Stimulated activated CD4-positive, alpha-beta T cell treated with anti-CD3 and anti-CD28 coated beads, TNF-alpha, amount 100 ng/mL, for 4 hours (primary cell): ENCODE results near the gene TRDMT1.
A peak's percentile ranks its signal among the peaks of the same experiment; 100 is the strongest.

Source experiments
- DNase-seq, 3 experiments: peaks; one replicate each; pipeline ENCODE4 v3.0.0-alpha.2; 2020; ENCODE audit warnings: low read depth in 3 of 3

TRDMT1 gene

DNA sequence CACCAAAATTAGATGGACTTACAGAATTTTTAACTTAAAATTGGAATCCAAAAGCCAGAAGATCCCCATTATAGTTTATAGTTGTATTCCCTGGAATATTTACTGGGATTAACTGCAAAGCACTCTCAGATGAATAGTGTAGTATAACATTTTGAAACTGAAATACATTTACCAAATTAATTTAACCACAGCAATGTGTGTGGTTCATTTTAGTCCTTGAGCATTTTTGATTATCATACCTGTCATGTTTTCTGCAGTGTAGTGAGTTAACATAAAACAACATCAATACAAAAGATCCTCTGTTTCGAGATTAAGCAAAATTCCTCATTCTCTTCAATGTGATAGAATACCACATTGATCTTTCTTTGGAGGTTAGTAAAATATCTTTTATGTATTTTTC is 30.3 kb upstream of the TRDMT1 start:
- DNase-seq = no peak

DNA sequence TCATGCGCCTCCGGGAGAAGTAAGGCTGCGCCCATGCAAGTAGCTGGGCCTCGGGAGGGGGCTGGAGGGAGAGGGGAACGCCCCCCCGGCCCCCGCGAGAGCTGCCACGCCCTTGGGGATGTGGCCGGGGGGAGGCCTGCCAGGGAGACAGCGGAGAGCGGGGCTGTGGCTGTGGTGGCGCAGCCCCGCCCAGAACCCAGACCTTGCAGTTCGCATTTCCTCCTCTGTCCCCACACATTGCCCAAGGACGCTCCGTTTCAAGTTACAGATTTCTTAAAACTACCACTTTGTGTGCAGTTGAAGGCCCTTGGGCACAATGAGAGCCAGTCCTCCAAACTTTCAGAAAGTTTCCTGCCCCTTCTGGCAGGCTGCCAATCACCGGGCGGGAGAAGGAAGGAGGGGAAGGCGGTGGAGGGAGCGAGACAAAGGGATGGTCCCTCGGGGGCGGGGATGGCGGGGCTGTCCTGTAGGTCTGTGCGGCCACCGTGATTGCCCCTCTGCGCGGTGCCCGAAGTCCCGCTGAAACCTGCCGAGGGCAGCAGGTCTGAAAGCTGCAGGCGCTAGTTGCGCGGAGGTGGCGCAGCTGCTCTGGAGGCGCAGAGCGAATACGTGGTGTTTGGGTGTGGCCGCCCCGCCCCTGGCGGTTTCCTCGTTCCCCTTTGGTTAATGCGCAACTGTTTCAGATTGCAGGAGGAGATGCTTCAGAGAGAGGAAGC is 28.7 kb upstream of the TRDMT1 start:
- DNase-seq = peak; percentile 72 to 78 (median 74)

DNA sequence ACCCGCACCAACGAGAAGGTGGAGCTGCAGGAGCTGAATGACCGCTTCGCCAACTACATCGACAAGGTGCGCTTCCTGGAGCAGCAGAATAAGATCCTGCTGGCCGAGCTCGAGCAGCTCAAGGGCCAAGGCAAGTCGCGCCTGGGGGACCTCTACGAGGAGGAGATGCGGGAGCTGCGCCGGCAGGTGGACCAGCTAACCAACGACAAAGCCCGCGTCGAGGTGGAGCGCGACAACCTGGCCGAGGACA is 28.2 kb upstream of the TRDMT1 start:
- peak in 1 of 3 experiments; percentile 38 for DNase-seq

- DNase-seq = peak; percentile 36 to 80 (median 69)
Measured at GRCh38 chr10:17229016-17229716, 27.7 kb upstream of the TRDMT1 start.

DNA sequence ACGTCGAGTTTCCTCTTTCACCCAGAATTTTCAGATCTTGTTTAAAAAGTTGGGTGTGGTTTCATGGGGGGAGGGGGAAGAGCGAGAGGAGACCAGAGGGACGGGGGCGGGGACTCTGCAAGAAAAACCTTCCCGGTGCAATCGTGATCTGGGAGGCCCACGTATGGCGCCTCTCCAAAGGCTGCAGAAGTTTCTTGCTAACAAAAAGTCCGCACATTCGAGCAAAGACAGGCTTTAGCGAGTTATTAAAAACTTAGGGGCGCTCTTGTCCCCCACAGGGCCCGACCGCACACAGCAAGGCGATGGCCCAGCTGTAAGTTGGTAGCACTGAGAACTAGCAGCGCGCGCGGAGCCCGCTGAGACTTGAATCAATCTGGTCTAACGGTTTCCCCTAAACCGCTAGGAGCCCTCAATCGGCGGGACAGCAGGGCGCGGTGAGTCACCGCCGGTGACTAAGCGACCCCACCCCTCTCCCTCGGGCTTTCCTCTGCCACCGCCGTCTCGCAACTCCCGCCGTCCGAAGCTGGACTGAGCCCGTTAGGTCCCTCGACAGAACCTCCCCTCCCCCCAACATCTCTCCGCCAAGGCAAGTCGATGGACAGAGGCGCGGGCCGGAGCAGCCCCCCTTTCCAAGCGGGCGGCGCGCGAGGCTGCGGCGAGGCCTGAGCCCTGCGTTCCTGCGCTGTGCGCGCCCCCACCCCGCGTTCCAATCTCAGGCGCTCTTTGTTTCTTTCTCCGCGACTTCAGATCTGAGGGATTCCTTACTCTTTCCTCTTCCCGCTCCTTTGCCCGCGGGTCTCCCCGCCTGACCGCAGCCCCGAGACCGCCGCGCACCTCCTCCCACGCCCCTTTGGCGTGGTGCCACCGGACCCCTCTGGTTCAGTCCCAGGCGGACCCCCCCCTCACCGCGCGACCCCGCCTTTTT is 26.9 kb upstream of the TRDMT1 start, which contains the start of gene VIM:
Gene VIM, plus strand, starts transcription at position 151 of the 925 bp plus-strand sequence. CDS start 1,182 bp downstream, outside the sequence.
- DNase-seq = peak; percentile 69 to 81 (median 78)

DNA sequence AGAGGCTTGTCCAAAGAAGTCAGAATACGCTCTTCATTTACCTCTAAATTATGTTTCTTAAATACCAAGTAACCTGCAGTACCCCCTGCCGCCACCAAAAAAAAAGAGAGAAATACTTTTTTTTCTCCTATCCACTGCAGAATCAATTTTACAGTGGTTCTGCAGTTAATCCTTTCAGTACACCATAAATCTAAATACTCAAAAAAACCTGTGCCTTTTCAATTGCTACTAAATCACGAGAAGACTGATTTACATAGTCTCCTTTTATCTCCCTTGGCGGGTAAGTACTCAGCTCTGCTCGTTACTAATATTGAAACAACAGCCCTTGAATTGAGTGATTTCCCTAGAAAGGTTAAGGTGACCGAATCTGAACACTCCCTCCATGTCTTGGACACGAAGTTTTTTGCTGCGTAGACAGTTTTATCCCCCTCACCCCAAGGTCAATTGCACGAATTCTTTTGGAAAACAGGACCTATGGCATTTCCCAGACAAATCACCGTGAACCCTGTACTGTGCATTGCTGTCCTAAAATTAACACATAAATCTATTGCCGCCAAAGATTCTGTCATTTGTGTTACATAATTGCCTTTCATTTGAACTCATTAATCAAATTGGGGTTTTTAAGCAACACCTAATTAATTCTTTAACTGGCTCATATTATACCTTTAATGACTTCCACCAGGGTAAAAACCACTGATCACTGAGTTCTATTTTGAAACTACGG is 26.1 kb upstream of the TRDMT1 start:
- DNase-seq = no peak

- no peak for DNase-seq
Measured at GRCh38 chr10:17226891-17227303, 25.4 kb upstream of the TRDMT1 start.

DNA sequence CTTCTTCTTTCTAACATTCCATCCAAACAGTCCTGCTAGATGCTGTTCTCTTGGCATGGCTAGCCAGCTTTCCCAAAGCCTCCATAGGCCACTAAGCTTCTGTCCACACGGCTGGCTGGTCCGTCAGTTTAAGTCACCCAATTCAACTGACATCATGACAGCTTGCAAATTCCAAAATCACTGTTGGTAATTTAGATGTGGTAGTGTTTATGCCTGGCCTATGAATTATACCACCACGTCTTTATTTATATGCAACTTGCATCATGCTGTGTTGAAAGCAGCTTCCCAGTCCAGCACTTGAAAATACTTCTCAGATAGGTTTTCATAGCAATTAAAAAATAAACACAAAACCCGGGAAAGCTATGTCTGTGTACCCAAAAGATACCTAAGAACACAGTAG is 24.3 kb upstream of the TRDMT1 start:
- no peak for DNase-seq

GRCh38 chr10:17222329-17222728 is 20.9 kb upstream of the TRDMT1 start:
- DNase-seq = no peak

DNA sequence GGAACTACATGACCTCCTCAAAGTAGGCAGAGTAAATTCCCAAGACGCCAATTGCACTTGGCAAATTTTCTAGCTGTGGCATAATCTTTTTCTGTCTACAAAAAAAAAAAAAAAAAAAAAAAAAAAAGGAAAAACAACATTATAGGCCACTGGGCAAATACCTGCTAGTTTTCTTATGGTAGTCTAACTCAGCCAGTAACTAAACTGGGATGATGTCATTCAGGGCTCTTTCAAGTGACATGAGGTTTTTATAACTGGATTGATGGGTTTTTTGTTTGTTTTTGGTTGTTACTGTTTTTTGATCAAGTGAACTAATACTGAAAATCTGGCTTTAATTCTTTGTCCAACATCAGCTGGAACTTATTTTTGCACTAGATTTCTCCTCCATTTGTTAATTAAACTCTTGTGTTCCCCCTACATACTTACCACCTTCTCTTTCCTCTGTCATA is 19.2 kb upstream of the TRDMT1 start:
- DNase-seq = no peak

DNA sequence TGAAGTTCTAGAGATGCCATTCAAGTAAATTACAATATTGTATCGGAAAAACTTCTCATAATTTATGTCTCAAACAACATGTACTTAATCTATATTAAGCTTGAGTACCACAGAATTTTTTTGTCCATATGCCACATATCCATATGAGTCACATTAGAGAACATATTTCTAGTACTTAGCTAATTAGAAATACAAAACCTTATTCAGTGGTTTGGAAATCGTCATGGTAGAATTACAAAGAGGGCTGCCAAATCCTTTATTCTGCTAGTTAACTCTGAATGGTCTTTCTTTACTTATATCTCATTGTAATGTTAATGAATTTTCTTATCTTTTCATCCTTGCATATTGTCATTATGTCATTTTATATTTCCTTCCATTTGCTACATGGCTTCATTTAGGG is 17.6 kb upstream of the TRDMT1 start:
- no peak for DNase-seq

DNA sequence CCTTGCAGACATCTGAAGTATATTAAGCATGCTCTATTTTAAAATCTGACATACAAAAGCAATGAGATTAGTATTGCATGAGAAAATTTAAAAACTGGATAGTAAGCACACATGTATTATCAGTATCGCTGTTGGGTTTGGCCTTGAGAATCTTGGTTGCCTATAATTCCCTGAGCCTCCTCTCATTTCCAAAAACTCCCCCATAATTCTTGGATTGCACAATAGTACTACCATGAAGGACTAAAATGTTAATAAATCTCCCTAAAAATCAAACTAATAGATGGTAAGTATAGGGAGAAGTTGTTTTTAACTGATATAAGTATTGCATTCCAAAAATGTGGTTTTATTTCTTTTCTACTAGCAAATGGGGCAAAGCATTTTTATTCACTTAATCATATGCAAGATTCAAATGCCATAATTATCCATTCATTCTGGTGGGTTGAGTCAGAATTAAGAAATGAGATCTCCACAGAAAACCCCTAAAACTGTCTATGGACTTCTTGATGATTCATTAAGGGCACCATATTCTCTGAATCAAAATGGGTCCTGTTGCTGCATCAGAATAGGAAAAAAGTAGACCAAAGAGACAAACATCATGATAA is 16.3 kb upstream of the TRDMT1 start:
- DNase-seq = no peak

- no peak for DNase-seq
Measured at GRCh38 chr10:17216901-17217395, 15.5 kb upstream of the TRDMT1 start.

DNA sequence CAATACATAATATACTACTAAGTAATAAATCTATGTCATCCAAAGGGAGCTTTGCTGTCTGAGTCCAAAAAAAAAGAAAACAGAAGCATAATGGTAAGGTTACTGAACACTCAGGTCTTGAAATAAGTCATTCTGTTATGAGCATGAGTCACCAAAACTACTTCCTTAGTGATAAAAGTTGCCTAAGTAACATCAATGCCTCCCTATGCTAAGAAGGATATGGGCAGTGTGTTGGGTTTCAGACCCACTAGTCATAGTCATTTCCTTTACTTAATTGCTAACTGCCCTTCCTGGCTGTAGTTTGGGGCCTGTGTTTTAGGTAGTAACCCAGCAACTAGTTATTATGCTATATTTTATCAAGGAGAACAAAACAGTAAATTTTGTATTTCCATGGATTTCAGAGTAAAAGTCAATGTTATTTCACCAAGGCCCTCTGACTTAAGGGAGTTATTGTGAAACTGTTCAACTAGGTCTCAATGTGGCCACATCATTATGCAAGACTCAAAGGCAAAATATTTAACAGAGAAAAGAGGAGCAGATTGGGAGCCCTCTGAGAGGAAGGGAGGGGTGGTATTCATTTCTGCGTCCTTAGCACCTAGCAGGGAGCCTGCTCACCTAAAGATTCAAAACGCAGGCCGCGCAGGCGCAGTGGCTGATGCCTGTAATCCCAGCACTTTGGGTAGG is 14.9 kb upstream of the TRDMT1 start:
- DNase-seq = no peak

- no peak for DNase-seq
Measured at GRCh38 chr10:17215782-17216122, 14.3 kb upstream of the TRDMT1 start.

DNA sequence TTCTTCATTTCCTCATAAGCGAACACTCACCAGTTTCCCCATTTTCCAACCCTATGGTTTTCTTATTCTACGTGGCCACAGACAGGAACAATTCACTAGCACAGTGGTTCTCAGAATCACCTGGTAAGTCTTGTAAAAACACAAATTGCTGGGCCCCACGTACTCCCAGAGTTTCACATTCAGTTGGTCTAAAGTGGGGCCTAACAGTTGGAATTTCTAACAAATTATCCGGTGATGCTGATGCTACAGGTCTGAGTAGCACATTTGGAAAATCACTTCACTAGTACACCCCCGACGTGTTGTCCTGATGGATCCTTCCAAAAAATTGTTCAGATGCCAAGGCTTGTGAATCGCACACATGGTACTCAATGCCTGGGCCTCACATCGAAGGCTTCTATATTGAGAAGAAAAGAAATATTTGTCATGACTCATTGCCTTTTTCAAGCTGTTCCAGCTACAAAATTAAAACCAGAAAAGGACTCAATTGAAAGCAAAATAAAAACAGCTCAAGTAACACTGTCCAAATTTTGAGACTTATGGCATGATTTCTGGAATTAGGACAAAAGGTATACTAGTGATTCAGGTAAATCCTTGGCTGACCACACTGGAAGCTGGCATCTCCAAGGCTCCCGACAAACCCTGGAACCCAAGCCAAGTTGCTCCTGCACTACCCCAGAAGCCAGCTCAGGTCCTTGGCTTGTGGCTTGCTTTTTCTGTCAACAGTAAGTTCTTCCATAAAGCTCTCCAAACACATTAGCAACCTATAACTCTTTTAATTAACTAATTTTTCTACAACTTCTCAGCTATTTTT is 13.7 kb upstream of the TRDMT1 start:
- DNase-seq = no peak

- DNase-seq = no peak
Measured at GRCh38 chr10:17214526-17214925, 13.1 kb upstream of the TRDMT1 start.

- DNase-seq = no peak
Measured at GRCh38 chr10:17213646-17214349, 12.3 kb upstream of the TRDMT1 start.

DNA sequence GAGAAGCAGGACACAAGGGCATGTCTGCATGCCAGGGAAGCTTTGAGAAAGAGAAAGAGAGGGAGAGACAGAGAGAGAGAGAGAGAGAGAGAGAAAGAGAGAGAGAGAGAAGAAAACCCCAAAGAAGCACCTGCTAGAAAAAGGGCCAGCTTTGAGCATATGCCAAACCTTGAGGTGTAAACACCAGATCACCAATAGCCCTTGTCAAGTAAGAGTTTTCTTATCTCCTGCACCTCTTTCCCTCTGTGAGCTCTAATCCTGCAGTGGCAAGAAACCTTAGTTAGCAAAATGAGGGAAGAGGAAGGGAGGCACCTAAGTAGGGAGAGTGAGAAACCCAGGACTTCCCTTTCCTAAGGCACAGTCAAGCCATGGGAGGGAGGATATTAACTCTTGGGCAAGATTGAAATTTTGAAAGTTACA is 11.3 kb upstream of the TRDMT1 start:
- no peak for DNase-seq
